Measurements from ENCODE around the gene TNS1.
A peak's percentile ranks its signal among the peaks of the same experiment; 100 is the strongest.

DNA sequence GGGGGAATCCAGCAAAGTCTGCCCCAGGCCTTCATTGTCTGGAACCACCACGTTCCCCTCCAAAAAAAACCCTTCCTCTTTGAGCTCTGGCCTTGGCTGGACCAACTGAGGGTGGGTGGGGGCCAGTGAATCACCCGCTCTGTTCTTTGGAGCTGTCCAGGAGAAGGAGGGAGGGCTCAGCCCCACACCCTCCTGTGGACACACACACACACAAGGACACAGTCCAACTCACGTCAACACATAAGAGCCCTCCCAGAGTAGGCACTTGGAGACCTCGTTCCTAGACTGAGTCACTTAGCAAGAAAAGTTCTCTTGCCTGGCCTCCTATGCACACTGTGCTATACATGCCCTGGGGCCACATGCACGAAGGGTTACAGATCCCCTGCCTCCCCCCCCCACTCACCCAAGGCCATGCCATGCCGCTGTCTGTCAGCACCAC is 1.2 kb upstream of the TNS1 start:
- TF ChIP-seq, protein P1, sequence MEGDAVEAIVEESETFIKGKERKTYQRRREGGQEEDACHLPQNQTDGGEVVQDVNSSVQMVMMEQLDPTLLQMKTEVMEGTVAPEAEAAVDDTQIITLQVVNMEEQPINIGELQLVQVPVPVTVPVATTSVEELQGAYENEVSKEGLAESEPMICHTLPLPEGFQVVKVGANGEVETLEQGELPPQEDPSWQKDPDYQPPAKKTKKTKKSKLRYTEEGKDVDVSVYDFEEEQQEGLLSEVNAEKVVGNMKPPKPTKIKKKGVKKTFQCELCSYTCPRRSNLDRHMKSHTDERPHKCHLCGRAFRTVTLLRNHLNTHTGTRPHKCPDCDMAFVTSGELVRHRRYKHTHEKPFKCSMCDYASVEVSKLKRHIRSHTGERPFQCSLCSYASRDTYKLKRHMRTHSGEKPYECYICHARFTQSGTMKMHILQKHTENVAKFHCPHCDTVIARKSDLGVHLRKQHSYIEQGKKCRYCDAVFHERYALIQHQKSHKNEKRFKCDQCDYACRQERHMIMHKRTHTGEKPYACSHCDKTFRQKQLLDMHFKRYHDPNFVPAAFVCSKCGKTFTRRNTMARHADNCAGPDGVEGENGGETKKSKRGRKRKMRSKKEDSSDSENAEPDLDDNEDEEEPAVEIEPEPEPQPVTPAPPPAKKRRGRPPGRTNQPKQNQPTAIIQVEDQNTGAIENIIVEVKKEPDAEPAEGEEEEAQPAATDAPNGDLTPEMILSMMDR (IDR thresholded peaks at IDR 0.05) = peak in 1 of 7 experiments; percentile 11
- TF ChIP-seq POLR2A (IDR thresholded peaks at IDR 0.05) = peak in 2 of 3 donors; percentile 18 to 20
